Measurements from ENCODE around the gene TOP2B.

DNA sequence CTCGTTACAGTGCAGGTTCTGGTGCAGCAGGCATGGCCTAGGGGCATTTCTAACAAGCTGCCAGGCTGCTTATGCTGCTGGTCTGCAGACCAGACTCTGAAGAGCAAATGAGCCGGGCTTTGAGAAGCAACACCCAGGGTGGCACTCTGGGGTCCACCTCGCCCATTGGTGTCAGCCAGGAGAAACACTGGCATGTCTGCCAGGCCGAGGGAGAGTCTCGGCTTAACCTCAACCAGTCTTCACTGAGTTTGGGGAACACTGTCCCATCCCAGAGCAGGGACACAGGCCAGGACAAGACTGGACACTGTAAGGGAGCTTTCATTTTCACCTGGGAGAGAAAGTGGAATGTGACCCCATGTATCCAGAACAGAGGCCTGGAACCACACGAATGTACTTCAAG lies 93.4 kb downstream of the TOP2B start:
- TF ChIP-seq POLR2A (IDR thresholded peaks at IDR 0.05; ENCODE audit: low read depth), result no peak
- TF ChIP-seq, protein P1, sequence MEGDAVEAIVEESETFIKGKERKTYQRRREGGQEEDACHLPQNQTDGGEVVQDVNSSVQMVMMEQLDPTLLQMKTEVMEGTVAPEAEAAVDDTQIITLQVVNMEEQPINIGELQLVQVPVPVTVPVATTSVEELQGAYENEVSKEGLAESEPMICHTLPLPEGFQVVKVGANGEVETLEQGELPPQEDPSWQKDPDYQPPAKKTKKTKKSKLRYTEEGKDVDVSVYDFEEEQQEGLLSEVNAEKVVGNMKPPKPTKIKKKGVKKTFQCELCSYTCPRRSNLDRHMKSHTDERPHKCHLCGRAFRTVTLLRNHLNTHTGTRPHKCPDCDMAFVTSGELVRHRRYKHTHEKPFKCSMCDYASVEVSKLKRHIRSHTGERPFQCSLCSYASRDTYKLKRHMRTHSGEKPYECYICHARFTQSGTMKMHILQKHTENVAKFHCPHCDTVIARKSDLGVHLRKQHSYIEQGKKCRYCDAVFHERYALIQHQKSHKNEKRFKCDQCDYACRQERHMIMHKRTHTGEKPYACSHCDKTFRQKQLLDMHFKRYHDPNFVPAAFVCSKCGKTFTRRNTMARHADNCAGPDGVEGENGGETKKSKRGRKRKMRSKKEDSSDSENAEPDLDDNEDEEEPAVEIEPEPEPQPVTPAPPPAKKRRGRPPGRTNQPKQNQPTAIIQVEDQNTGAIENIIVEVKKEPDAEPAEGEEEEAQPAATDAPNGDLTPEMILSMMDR (IDR thresholded peaks at IDR 0.05), result no peak
- no peak for TF ChIP-seq POLR2AphosphoS5 (IDR thresholded peaks at IDR 0.05)

Measured in esophagus muscularis mucosa (tissue), 3 donors.